ENCODE measurements around the gene CSMD2.

The CSMD2 gene

GRCh38 chr1:33501309-33501708, 663.7 kb downstream of the CSMD2 start:
- no peak for DNase-seq (ENCODE audit: low spot score)

GRCh38 chr1:33500547-33500946, 664.5 kb downstream of the CSMD2 start:
- DNase-seq (ENCODE audit: low spot score): no peak

GRCh38 chr1:33497410-33497809, 667.6 kb downstream of the CSMD2 start:
- DNase-seq (ENCODE audit: low spot score): no peak

GRCh38 chr1:33494929-33495328, 670.1 kb downstream of the CSMD2 start:
- DNase-seq (ENCODE audit: low spot score): no peak

- no peak for DNase-seq (ENCODE audit: low spot score)
Measured at GRCh38 chr1:33488624-33489023, 676.4 kb downstream of the CSMD2 start.

GRCh38 chr1:33482412-33482811, 682.6 kb downstream of the CSMD2 start:
- DNase-seq (ENCODE audit: low spot score): no peak

GRCh38 chr1:33477451-33477850, 687.6 kb downstream of the CSMD2 start:
- no peak for DNase-seq (ENCODE audit: low spot score)

GRCh38 chr1:33473900-33474299, 691.1 kb downstream of the CSMD2 start:
- no peak for DNase-seq (ENCODE audit: low spot score)

GRCh38 chr1:33472269-33472980, 692.6 kb downstream of the CSMD2 start, which contains the start of gene ZSCAN20:
ZSCAN20 (plus strand) TSS chr1:33472645; CDS start chr1:33479289, 6,644 bp downstream.
- DNase-seq (ENCODE audit: low spot score): peak; percentile 98

GRCh38 chr1:33471416-33471815, 693.6 kb downstream of the CSMD2 start:
- no peak for DNase-seq (ENCODE audit: low spot score)

- peak; percentile 97 for DNase-seq (ENCODE audit: low spot score)
Measured at GRCh38 chr1:33470495-33471012, 694.5 kb downstream of the CSMD2 start.

- no peak for DNase-seq (ENCODE audit: low spot score)
Measured at GRCh38 chr1:33469691-33470090, 695.3 kb downstream of the CSMD2 start.

GRCh38 chr1:33468967-33469366, 696.1 kb downstream of the CSMD2 start:
- DNase-seq (ENCODE audit: low spot score): no peak

GRCh38 chr1:33468531-33468930, 696.5 kb downstream of the CSMD2 start:
- no peak for DNase-seq (ENCODE audit: low spot score)

GRCh38 chr1:33468011-33468410, 697.0 kb downstream of the CSMD2 start:
- DNase-seq (ENCODE audit: low spot score): no peak

GRCh38 chr1:33466159-33466558, 698.9 kb downstream of the CSMD2 start:
- DNase-seq (ENCODE audit: low spot score): peak; percentile 36

- DNase-seq (ENCODE audit: low spot score): no peak
Measured at GRCh38 chr1:33465316-33465715, 699.7 kb downstream of the CSMD2 start.

- no peak for DNase-seq (ENCODE audit: low spot score)
Measured at GRCh38 chr1:33464552-33464951, 700.5 kb downstream of the CSMD2 start.
